H1 (cell line): ENCODE results near the gene SLC25A51. TPM values are rescaled to one million over a fixed set of nuclear protein-coding genes. Genes with fewer than 3 reads are reported as not detected.

Experiments used
- FOSL1 ChIP-seq: IDR thresholded peaks from 2 replicates; pipeline ENCODE4 v1.6.1; 2011; ENCODE audit warnings: mild to moderate bottlenecking, low read depth, low read length, moderate library complexity; ENCODE audit not compliant: insufficient read depth
- GTF2F1 ChIP-seq: IDR thresholded peaks from 2 replicates; pipeline ENCODE4 v1.6.1; 2012; ENCODE audit warnings: low read depth, low read length, improper control_type of control experiment, borderline replicate concordance
- SRF ChIP-seq: IDR thresholded peaks from 2 replicates; pipeline ENCODE4 v1.6.1; 2011; ENCODE audit warnings: mild to moderate bottlenecking, low read depth, low read length, moderate library complexity
- TAF1 ChIP-seq: IDR thresholded peaks from 2 replicates; pipeline ENCODE4 v1.6.1; 2011; ENCODE audit warnings: mild to moderate bottlenecking, low read depth, low read length
- polyA plus RNA-seq, 7 experiments: library from polyadenylated mRNA; depleted of rRNA in 3 of 7; stranded (reverse) in 5 of 7; unstranded in 2 of 7; fragments of >200 nt in 5 of 7; fragments of 200-250 nt in 2 of 7; gene quantifications; 1 replicate in 5 of 7; 2 replicates in 1 of 7; 4 replicates in 1 of 7; pipeline versions ENCODE4 v1.2.1 to v1.2.3, GENCODE V29; 2011 to 2013; ENCODE audit warnings: missing spikeins in 2 of 7, mixed read lengths in 2 of 7
- total RNA-seq: library from RNA; stranded (reverse); fragmentation: NEBNext Ultra II Directional; extraction: Animal tissue kit (Norgen Biotek cat#: 25700); gene quantifications from 2 replicates; pipeline ENCODE4 v1.2.1, GENCODE V29; 2021
- TF ChIP-seq, protein P1 (sequence below): IDR thresholded peaks from 2 replicates; pipeline ENCODE4 v1.6.1; 2012; ENCODE audit warnings: inconsistent platforms
- TF ChIP-seq, protein P2 (sequence below): IDR thresholded peaks from 2 replicates; pipeline ENCODE4 v1.6.1; 2011; ENCODE audit warnings: low read depth, mild to moderate bottlenecking, low read length; ENCODE audit not compliant: insufficient read depth

Gene SLC25A51
- total and polyA plus RNA-seq, 2 of the 8 experiments (the other 6 are each of a cell fraction or from before 2014, with no cell fraction given): 8.0 to 14.5 TPM

DNA sequence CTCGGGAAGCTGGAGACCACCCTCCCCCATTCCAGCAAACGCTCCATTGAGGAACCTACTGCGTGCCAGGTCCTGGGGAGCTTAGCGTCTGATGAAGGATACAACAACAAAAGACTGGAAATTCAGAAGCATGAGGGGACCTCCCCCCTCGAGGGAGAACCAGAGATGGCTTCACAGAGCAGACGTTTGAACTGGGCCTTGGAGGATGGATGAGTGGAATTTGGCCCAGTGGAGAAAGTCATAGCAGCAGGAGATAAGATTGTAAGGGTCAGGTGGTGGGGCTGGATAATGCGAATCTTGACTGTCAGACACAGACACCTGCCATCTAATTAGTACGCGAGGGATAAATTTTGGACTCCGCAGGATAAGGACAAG, 1.2 kb upstream of the SLC25A51 start (continued):
- TF ChIP-seq, protein P1, sequence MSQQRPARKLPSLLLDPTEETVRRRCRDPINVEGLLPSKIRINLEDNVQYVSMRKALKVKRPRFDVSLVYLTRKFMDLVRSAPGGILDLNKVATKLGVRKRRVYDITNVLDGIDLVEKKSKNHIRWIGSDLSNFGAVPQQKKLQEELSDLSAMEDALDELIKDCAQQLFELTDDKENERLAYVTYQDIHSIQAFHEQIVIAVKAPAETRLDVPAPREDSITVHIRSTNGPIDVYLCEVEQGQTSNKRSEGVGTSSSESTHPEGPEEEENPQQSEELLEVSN: no peak
- TF ChIP-seq FOSL1: no peak
- TF ChIP-seq, protein P2, sequence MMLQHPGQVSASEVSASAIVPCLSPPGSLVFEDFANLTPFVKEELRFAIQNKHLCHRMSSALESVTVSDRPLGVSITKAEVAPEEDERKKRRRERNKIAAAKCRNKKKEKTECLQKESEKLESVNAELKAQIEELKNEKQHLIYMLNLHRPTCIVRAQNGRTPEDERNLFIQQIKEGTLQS: no peak
- TF ChIP-seq TAF1: no peak
- TF ChIP-seq SRF: no peak
- TF ChIP-seq GTF2F1: no peak
